Measurements from ENCODE around the gene NRAP.

GRCh38 chr10:113663908-113664307, at the start of gene NRAP:
- TF ChIP-seq, protein P1, sequence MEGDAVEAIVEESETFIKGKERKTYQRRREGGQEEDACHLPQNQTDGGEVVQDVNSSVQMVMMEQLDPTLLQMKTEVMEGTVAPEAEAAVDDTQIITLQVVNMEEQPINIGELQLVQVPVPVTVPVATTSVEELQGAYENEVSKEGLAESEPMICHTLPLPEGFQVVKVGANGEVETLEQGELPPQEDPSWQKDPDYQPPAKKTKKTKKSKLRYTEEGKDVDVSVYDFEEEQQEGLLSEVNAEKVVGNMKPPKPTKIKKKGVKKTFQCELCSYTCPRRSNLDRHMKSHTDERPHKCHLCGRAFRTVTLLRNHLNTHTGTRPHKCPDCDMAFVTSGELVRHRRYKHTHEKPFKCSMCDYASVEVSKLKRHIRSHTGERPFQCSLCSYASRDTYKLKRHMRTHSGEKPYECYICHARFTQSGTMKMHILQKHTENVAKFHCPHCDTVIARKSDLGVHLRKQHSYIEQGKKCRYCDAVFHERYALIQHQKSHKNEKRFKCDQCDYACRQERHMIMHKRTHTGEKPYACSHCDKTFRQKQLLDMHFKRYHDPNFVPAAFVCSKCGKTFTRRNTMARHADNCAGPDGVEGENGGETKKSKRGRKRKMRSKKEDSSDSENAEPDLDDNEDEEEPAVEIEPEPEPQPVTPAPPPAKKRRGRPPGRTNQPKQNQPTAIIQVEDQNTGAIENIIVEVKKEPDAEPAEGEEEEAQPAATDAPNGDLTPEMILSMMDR (IDR thresholded peaks at IDR 0.05) = no peak
- TF ChIP-seq POLR2A (IDR thresholded peaks at IDR 0.05) (no peak), POLR2AphosphoS5 (IDR thresholded peaks at IDR 0.05) (no peak)

All from suprapubic skin (tissue), 4 donors.